ENCODE measurements around the gene PARD3B.

PARD3B gene

DNA sequence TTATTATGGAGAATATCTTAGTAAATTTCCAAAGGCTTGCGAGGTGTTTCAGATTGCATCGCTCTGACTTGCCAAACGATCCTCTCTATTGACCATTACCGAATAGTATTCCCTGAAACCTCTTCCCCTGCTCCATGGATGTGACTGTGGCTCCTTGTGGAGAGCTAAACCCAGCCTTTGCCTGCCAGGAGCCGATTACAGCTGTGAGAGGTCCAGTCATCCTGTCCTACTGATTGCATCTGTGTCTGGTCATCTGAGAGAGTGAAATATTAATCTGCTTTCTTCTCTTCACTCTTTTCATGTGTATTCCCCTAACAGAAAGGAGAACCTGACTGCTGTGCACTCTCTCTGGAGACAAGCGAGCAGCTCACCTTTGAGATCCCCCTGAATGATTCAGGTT, 613.1 kb downstream of the PARD3B start:
- Histone ChIP-seq H3K9me3 (ENCODE audit: control insufficient read depth in 1 of 2, low read length in 2 of 2) (no peaks in the 10 kb centered on the region), H3K4me3 (ENCODE audit: low read depth in 1 of 2, low read length in 2 of 2) (no peak overlapping the region), H3K4me1 (ENCODE audit: control insufficient read depth in 1 of 2, insufficient read depth in 2 of 2, low read length in 2 of 2) (peaks cover 0 to 7% of the 10 kb centered on the region in 2 donors), H3K27me3 (ENCODE audit: low read depth, low read length) (no peaks in the 10 kb centered on the region), H3K36me3 (ENCODE audit: control insufficient read depth in 1 of 2, insufficient read depth in 2 of 2, low read length in 2 of 2) (no peaks in the 10 kb centered on the region), H3K27ac (ENCODE audit: low read length) (no peak overlapping the region)

DNA sequence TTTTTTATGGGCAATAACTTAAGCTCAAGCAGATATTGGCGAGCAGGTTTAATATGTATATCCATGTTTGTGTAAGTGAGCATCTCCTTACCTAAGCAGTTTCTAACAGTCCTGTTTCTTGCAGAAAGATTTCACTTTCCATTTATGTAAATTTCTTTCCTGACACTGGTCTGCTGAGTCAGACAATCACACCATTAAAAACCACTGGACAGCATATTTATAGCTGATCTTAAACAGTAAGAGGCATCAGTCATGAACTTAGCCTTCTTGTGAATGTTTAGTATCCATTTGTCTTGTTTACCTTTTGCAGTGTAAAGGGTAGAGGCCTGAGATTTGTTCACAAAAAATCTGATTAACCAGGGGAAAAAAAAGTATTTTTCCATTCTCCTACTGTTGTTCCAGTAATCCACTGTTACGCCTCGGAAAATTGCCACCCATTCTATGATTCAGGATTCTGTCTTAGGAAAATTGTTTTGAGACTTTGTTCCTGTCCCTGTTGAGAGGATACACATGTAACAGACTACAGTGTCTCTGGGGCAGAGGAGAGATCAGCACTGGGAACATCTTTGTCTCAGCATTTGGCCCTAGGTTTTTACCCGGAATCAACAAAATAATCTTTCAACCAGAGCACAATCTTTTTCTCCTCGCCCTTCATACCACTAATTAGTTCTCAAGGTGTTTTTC, 616.0 kb downstream of the PARD3B start:
- no peaks in the 10 kb centered on the region for H3K36me3 ChIP-seq (ENCODE audit: control insufficient read depth in 1 of 2, insufficient read depth in 2 of 2, low read length in 2 of 2)
- no peaks in the 10 kb centered on the region for H3K9me3 ChIP-seq (ENCODE audit: control insufficient read depth in 1 of 2, low read length in 2 of 2)
- peaks cover 0 to 7% of the 10 kb centered on the region in 2 donors for H3K4me1 ChIP-seq (ENCODE audit: control insufficient read depth in 1 of 2, insufficient read depth in 2 of 2, low read length in 2 of 2)
- H3K27me3 ChIP-seq (ENCODE audit: low read depth, low read length), result no peaks in the 10 kb centered on the region
- no peak overlapping the region for H3K27ac ChIP-seq (ENCODE audit: low read length)
- H3K4me3 ChIP-seq (ENCODE audit: low read depth in 1 of 2, low read length in 2 of 2), result no peak overlapping the region

DNA sequence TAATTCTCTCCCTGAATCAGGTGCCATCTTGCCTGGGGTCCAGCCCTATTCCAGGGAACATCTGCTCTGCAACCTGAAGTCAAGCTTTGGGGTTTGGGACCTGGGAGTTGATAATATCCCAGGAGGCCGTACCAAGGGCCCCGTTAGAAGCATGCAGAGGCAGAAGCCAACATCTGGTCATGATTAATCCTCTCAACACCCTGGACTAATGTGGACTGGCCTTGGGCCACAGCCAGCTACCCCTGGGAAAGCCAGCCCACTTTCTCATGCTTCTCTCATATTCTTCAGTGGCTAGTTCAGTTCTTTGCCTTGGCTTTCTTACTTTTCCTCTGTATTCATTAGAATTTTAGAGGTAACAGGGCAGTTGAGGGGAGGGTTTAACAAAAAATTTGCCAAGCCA, 621.5 kb downstream of the PARD3B start:
- no peaks in the 10 kb centered on the region for H3K36me3 ChIP-seq (ENCODE audit: control insufficient read depth in 1 of 2, insufficient read depth in 2 of 2, low read length in 2 of 2)
- no peaks in the 10 kb centered on the region for H3K4me1 ChIP-seq (ENCODE audit: control insufficient read depth in 1 of 2, insufficient read depth in 2 of 2, low read length in 2 of 2)
- no peak overlapping the region for H3K4me3 ChIP-seq (ENCODE audit: low read depth in 1 of 2, low read length in 2 of 2)
- H3K27ac ChIP-seq (ENCODE audit: low read length), result no peak overlapping the region
- H3K9me3 ChIP-seq (ENCODE audit: control insufficient read depth in 1 of 2, low read length in 2 of 2), result no peaks in the 10 kb centered on the region
- H3K27me3 ChIP-seq (ENCODE audit: low read depth, low read length), result no peaks in the 10 kb centered on the region

DNA sequence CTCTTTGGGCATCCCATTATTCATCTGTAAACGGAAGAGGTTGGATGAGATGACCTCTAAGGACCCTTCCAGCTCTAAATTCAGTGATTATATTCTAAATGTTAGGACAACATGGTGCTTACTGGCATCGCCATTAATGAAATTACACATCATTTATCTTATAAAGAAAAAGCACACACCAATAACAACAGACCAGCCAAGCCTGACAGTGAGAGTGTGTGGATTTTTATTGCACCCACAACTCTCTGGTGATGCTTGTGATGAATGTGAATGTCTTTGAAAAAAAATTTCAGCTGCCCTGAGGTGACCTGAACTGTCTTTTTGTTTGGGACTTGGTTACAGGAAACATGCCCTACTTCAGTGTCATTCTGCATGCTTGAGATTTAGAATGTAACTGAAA, 623.7 kb downstream of the PARD3B start:
- no peaks in the 10 kb centered on the region for H3K27me3 ChIP-seq (ENCODE audit: low read depth, low read length)
- no peaks in the 10 kb centered on the region for H3K36me3 ChIP-seq (ENCODE audit: control insufficient read depth in 1 of 2, insufficient read depth in 2 of 2, low read length in 2 of 2)
- H3K9me3 ChIP-seq (ENCODE audit: control insufficient read depth in 1 of 2, low read length in 2 of 2), result no peaks in the 10 kb centered on the region
- H3K27ac ChIP-seq (ENCODE audit: low read length), result no peak overlapping the region
- H3K4me3 ChIP-seq (ENCODE audit: low read depth in 1 of 2, low read length in 2 of 2), result no peak overlapping the region
- no peaks in the 10 kb centered on the region for H3K4me1 ChIP-seq (ENCODE audit: control insufficient read depth in 1 of 2, insufficient read depth in 2 of 2, low read length in 2 of 2)

DNA sequence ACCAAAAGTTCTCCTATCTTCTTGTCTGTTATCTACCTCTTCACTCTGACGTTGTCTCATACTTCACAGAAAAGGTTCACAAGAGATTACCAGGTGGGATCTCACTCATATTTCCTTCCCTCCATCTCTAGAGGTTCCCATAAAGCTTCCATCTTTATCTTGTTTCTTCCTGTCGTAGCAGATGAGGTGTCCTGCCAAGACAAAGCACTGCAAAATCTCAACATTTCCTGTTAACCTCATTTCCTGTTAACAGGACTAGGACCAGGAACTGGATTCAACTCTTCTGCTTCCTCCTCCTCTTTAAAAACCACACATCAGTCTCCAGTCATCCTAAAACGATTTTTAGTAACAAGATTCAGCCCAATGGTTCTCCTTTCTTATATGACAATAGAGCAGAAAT, 624.2 kb downstream of the PARD3B start:
- no peaks in the 10 kb centered on the region for H3K36me3 ChIP-seq (ENCODE audit: control insufficient read depth in 1 of 2, insufficient read depth in 2 of 2, low read length in 2 of 2)
- H3K4me3 ChIP-seq (ENCODE audit: low read depth in 1 of 2, low read length in 2 of 2), result no peak overlapping the region
- H3K27me3 ChIP-seq (ENCODE audit: low read depth, low read length), result no peaks in the 10 kb centered on the region
- H3K4me1 ChIP-seq (ENCODE audit: control insufficient read depth in 1 of 2, insufficient read depth in 2 of 2, low read length in 2 of 2), result no peaks in the 10 kb centered on the region
- H3K9me3 ChIP-seq (ENCODE audit: control insufficient read depth in 1 of 2, low read length in 2 of 2), result no peaks in the 10 kb centered on the region
- no peak overlapping the region for H3K27ac ChIP-seq (ENCODE audit: low read length)

DNA sequence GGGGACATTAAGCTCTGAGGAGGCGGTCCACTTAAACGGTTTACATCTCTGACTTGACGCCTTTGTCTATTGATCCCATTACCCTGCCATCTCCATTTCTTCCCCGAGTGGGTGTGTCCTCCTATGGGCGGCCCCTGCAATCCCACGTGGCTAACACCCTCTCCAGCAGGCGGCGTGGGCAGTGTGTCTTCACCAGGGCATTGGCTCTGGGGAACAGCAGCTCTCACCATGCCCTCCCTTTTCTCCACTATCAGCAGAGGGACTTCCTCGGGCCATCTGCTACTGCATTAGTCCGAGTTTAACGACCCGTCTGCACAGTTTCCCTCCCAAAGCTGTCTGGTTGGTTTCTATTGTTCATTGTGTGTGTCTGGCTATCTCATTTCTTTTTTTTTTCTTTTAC, 625.1 kb downstream of the PARD3B start:
- no peak overlapping the region for H3K27ac ChIP-seq (ENCODE audit: low read length)
- no peaks in the 10 kb centered on the region for H3K9me3 ChIP-seq (ENCODE audit: control insufficient read depth in 1 of 2, low read length in 2 of 2)
- H3K4me3 ChIP-seq (ENCODE audit: low read depth in 1 of 2, low read length in 2 of 2), result no peak overlapping the region
- no peaks in the 10 kb centered on the region for H3K4me1 ChIP-seq (ENCODE audit: control insufficient read depth in 1 of 2, insufficient read depth in 2 of 2, low read length in 2 of 2)
- H3K27me3 ChIP-seq (ENCODE audit: low read depth, low read length), result no peaks in the 10 kb centered on the region
- H3K36me3 ChIP-seq (ENCODE audit: control insufficient read depth in 1 of 2, insufficient read depth in 2 of 2, low read length in 2 of 2), result no peaks in the 10 kb centered on the region

DNA sequence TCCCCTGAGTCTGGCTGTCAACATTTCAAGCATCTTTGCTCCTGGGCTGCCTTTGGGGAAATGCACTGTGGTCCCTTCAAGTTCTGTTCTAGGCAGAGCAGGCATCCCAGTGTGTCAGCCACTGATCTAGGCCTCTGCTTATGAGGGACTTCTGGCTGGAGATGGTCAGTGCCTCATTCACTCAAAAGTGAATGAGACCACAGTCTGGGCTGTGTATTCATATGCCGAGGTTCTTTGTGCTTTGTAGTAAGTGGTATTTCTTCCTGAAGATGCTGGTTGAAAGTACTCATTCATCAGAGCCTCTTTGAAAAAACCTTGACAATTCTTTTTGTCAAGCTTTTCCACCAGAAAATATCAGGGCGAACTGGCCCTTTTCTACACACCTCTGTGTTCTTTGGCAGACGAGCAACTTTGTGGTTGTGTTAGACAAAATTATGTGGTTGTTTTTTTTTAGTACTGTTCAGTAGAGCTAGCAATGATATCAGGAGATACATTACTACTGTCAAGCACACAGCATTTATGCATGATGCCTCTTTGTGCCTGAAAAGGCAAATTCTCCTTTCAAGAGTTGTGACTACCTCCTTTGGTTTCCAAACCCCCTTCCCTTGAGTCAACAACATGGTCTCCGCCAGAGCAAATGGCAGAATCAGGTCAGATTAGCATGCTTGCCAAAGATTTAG, 626.1 kb downstream of the PARD3B start:
- Histone ChIP-seq H3K36me3 (ENCODE audit: control insufficient read depth in 1 of 2, insufficient read depth in 2 of 2, low read length in 2 of 2) (no peaks in the 10 kb centered on the region), H3K27ac (ENCODE audit: low read length) (no peak overlapping the region), H3K4me1 (ENCODE audit: control insufficient read depth in 1 of 2, insufficient read depth in 2 of 2, low read length in 2 of 2) (no peaks in the 10 kb centered on the region), H3K4me3 (ENCODE audit: low read depth in 1 of 2, low read length in 2 of 2) (no peak overlapping the region), H3K9me3 (ENCODE audit: control insufficient read depth in 1 of 2, low read length in 2 of 2) (no peaks in the 10 kb centered on the region), H3K27me3 (ENCODE audit: low read depth, low read length) (no peaks in the 10 kb centered on the region)

DNA sequence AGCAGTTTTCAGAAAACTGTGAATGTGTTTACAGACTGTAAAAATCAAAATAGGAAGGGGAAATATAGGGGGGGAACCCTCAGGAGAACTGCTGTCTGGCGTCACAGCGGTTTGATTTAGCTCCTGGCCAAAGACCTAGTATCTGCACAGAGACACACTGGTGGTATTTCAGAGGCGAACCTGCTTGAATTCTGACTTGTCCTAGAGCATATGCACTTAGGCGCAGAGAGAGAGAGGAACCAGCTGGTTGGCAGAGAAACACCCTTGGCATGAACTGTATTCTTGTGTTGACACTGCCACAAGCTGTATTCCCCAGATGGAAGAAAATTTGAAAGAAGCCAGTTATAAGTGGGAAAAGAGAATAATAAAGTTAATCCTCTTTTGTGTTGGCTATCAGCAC, 630.6 kb downstream of the PARD3B start:
- Histone ChIP-seq H3K4me1 (ENCODE audit: control insufficient read depth in 1 of 2, insufficient read depth in 2 of 2, low read length in 2 of 2) (no peaks in the 10 kb centered on the region), H3K4me3 (ENCODE audit: low read depth in 1 of 2, low read length in 2 of 2) (no peak overlapping the region), H3K27ac (ENCODE audit: low read length) (no peak overlapping the region), H3K9me3 (ENCODE audit: control insufficient read depth in 1 of 2, low read length in 2 of 2) (no peaks in the 10 kb centered on the region), H3K36me3 (ENCODE audit: control insufficient read depth in 1 of 2, insufficient read depth in 2 of 2, low read length in 2 of 2) (no peaks in the 10 kb centered on the region), H3K27me3 (ENCODE audit: low read depth, low read length) (no peaks in the 10 kb centered on the region)

DNA sequence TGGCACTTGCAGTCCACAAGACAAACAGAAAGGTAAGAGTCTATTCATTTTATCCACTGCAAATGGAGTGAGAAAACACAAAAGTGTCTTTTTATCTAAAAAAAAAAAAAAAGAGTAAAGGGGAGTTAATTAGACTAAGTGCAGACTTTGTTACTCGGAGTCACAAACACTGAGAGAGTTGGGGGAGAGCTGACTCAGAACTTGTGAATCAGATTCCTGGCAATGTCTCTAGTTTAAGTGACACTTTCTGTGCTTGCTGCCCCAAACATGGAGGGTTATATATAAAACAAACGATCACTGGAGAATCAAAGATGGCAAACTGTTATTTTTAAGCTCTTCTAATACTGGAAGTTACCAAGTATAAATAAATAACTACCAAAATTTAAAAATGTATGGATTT, 631.3 kb downstream of the PARD3B start:
- H3K27ac ChIP-seq (ENCODE audit: low read length), result no peak overlapping the region
- no peaks in the 10 kb centered on the region for H3K4me1 ChIP-seq (ENCODE audit: control insufficient read depth in 1 of 2, insufficient read depth in 2 of 2, low read length in 2 of 2)
- no peaks in the 10 kb centered on the region for H3K9me3 ChIP-seq (ENCODE audit: control insufficient read depth in 1 of 2, low read length in 2 of 2)
- no peaks in the 10 kb centered on the region for H3K27me3 ChIP-seq (ENCODE audit: low read depth, low read length)
- H3K4me3 ChIP-seq (ENCODE audit: low read depth in 1 of 2, low read length in 2 of 2), result no peak overlapping the region
- no peaks in the 10 kb centered on the region for H3K36me3 ChIP-seq (ENCODE audit: control insufficient read depth in 1 of 2, insufficient read depth in 2 of 2, low read length in 2 of 2)

DNA sequence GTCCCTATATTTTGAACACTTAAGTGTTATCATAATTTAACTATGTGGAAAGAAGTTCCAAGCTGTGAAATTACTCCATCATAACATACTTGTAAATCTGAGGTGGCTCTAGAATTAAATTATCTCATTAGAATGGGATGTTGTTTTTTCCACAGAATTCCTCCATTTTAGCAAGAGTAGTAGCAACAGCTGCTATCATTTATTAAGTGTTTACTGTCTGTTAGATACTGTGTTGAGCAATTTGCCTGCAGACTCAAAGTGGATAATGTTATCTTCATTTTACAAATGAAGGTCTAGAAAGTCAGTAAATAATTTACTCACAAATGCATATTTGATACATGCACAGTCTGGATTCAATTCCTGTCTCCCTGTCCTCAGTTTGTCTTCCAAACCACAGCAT, 632.3 kb downstream of the PARD3B start:
- Histone ChIP-seq H3K27ac (ENCODE audit: low read length) (no peak overlapping the region), H3K27me3 (ENCODE audit: low read depth, low read length) (no peaks in the 10 kb centered on the region), H3K4me1 (ENCODE audit: control insufficient read depth in 1 of 2, insufficient read depth in 2 of 2, low read length in 2 of 2) (no peaks in the 10 kb centered on the region), H3K9me3 (ENCODE audit: control insufficient read depth in 1 of 2, low read length in 2 of 2) (no peaks in the 10 kb centered on the region), H3K36me3 (ENCODE audit: control insufficient read depth in 1 of 2, insufficient read depth in 2 of 2, low read length in 2 of 2) (no peaks in the 10 kb centered on the region), H3K4me3 (ENCODE audit: low read depth in 1 of 2, low read length in 2 of 2) (no peak overlapping the region)

DNA sequence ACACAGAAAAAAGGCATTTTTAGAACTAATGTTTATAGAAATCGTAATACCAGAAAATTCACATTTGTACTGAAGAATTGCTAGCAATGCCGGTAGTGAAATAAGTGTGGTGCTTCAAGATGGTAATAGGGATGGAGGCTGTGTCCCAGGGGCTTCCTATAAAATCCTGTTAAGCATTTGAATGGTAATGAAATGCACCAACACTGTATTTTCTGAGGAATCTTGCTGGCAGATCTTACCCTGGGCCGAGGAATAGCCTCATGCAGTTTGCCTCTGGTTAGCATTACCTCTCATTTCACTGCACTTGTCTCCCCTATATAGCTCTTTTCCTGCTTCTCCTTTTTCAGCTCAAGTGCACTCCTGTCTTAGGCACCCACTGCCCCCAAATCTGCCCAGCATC, 635.5 kb downstream of the PARD3B start:
- Histone ChIP-seq H3K36me3 (ENCODE audit: control insufficient read depth in 1 of 2, insufficient read depth in 2 of 2, low read length in 2 of 2) (no peaks in the 10 kb centered on the region), H3K4me3 (ENCODE audit: low read depth in 1 of 2, low read length in 2 of 2) (no peak overlapping the region), H3K9me3 (ENCODE audit: control insufficient read depth in 1 of 2, low read length in 2 of 2) (no peaks in the 10 kb centered on the region), H3K27me3 (ENCODE audit: low read depth, low read length) (no peaks in the 10 kb centered on the region), H3K27ac (ENCODE audit: low read length) (no peak overlapping the region), H3K4me1 (ENCODE audit: control insufficient read depth in 1 of 2, insufficient read depth in 2 of 2, low read length in 2 of 2) (no peaks in the 10 kb centered on the region)

DNA sequence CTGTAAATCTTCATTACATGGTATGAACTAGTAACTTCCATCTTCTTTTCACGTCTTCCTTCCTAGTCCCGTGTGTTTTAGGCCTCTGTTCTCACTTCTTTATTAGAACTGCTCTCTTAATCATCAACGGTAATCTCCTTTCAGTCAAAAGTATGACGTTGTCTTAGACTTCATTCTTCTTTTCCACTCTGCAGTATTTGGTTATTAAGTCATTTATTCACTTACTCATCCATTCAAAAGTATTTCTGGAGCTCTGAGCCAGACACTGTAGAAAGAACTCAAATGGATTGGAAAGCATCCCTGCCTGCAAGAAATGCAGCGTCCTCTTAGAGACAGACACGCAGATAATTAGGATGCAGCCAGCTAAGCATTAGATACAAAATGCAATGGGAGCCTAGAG, 642.5 kb downstream of the PARD3B start:
- Histone ChIP-seq H3K36me3 (ENCODE audit: control insufficient read depth in 1 of 2, insufficient read depth in 2 of 2, low read length in 2 of 2) (no peaks in the 10 kb centered on the region), H3K27me3 (ENCODE audit: low read depth, low read length) (no peaks in the 10 kb centered on the region), H3K9me3 (ENCODE audit: control insufficient read depth in 1 of 2, low read length in 2 of 2) (no peaks in the 10 kb centered on the region), H3K27ac (ENCODE audit: low read length) (no peak overlapping the region), H3K4me1 (ENCODE audit: control insufficient read depth in 1 of 2, insufficient read depth in 2 of 2, low read length in 2 of 2) (peaks cover 0 to 6% of the 10 kb centered on the region in 2 donors), H3K4me3 (ENCODE audit: low read depth in 1 of 2, low read length in 2 of 2) (no peak overlapping the region)
